SK-N-SH (cell line): ENCODE measurements around the gene SLC26A8. TPM values are rescaled to one million over a fixed set of nuclear protein-coding genes. Genes with fewer than 3 reads are reported as not detected.
"Not testable (repeated sequence)": the region's sequence is repeated elsewhere in the genome, so short reads cannot be mapped to it uniquely, and the experiment has no call there.

Experiments
- CTCF ChIA-PET: fragments of 300-600, 350-600 bp; formaldehyde crosslinking; extraction: SDS; loops from one replicate; lab custom pipeline; 2021; lab: Yijun Ruan, JAX
- POLR2A ChIA-PET: fragments of 350-600 bp; sonication (Branson Sonifier 250); formaldehyde crosslinking; extraction: SDS; loops from one replicate; lab custom pipeline; 2020; ENCODE audit warnings: antibody characterized with exemption, inconsistent platforms; lab: Yijun Ruan, JAX
- DNase-seq: peaks from one replicate; pipeline ENCODE4 v3.0.0; 2012
- H2AFZ ChIP-seq: fragments of 200-600 bp; sonication (generic); 2 replicates; pipeline ENCODE4 v1.8.1; 2016; ENCODE audit warnings: antibody characterized with exemption, mild to moderate bottlenecking, low read depth
- H3F3A ChIP-seq: fragments of 200-600 bp; sonication (generic); replicated peaks from 2 replicates; pipeline ENCODE3; 2016; ENCODE audit warnings: antibody characterized with exemption, mild to moderate bottlenecking; ENCODE audit not compliant: insufficient read depth
- H3K27ac ChIP-seq, 2 experiments: fragments of 200-500 bp in 1 of 2; fragments of 200-600 bp in 1 of 2; sonication (Bioruptor generic) in 1 of 2; sonication (generic), shearing (Covaris generic) in 1 of 2; 2 replicates each; pipeline versions ENCODE4 v1.5.1 to v1.6.1; 2014 to 2016; ENCODE audit warnings: low read depth in 2 of 2, inconsistent platforms in 1 of 2, low read length in 1 of 2, mild to moderate bottlenecking in 1 of 2, mixed read lengths in 1 of 2
- H3K27me3 ChIP-seq: fragments of 200-600 bp; sonication (generic), shearing (Covaris generic); 2 replicates; pipeline ENCODE4 v1.6.1; 2016; ENCODE audit warnings: mixed run types; ENCODE audit not compliant: insufficient read depth
- H3K36me3 ChIP-seq, 2 experiments: fragments of 200-500 bp in 1 of 2; fragments of 200-600 bp in 1 of 2; sonication (Bioruptor generic) in 1 of 2; sonication (generic) in 1 of 2; replicated peaks in 1 of 2; 2 replicates each; pipeline versions ENCODE3 to v1.5.1; 2014 to 2016; ENCODE audit warnings: low read length in 1 of 2, mild to moderate bottlenecking in 1 of 2; ENCODE audit not compliant: insufficient read depth in 2 of 2, control insufficient read depth in 1 of 2
- H3K4me1 ChIP-seq, 2 experiments: fragments of 200-500 bp in 1 of 2; fragments of 200-600 bp in 1 of 2; sonication (Bioruptor generic) in 1 of 2; sonication (generic), shearing (Covaris generic) in 1 of 2; 2 replicates each; pipeline versions ENCODE4 v1.5.1 to v1.6.1; 2014 to 2016; ENCODE audit warnings: low read depth in 1 of 2, low read length in 1 of 2, mixed run types in 1 of 2; ENCODE audit not compliant: insufficient read depth in 2 of 2, control insufficient read depth in 1 of 2
- H3K4me2 ChIP-seq: fragments of 200-600 bp; sonication (generic), shearing (Covaris generic); 2 replicates; pipeline ENCODE4 v1.6.1; 2017; ENCODE audit warnings: mixed run types
- H3K4me3 ChIP-seq, 2 experiments: fragments of 200-500 bp in 1 of 2; fragments of 200-600 bp in 1 of 2; sonication (Bioruptor generic) in 1 of 2; sonication (generic), shearing (Covaris generic) in 1 of 2; 2 replicates each; pipeline versions ENCODE4 v1.5.1 to v1.8.1; 2014 to 2016; ENCODE audit warnings: low read depth in 2 of 2, inconsistent platforms in 1 of 2, low read length in 1 of 2, mild to moderate bottlenecking in 1 of 2, mixed read lengths in 1 of 2, moderate library complexity in 1 of 2
- H3K79me2 ChIP-seq: fragments of 200-600 bp; sonication (generic); 2 replicates; pipeline ENCODE4 v1.8.1; 2017; ENCODE audit warnings: mild to moderate bottlenecking; ENCODE audit not compliant: insufficient read depth
- H3K9ac ChIP-seq: fragments of 200-600 bp; sonication (generic); 2 replicates; pipeline ENCODE4 v1.6.1; 2017; ENCODE audit warnings: mixed run types
- H3K9me2 ChIP-seq: fragments of 200-600 bp; sonication (generic); 2 replicates; pipeline ENCODE4 v1.6.1; 2017; ENCODE audit warnings: mixed run types
- H3K9me3 ChIP-seq: fragments of 200-600 bp; sonication (generic); 2 replicates; pipeline ENCODE4 v1.6.1; 2017; ENCODE audit warnings: mixed run types, mild to moderate bottlenecking, moderate library complexity
- H4K20me1 ChIP-seq: fragments of 200-600 bp; sonication (generic); 2 replicates; pipeline ENCODE4 v1.6.1; 2017; ENCODE audit warnings: mild to moderate bottlenecking, mixed run types; ENCODE audit not compliant: insufficient read depth
- CTCF ChIP-seq: fragments of 200-600 bp; sonication (generic); IDR thresholded peaks from 2 replicates; pipeline ENCODE4 v1.6.1; 2017; ENCODE audit warnings: antibody characterized with exemption, mild to moderate bottlenecking, moderate library complexity
- ELF1 ChIP-seq: IDR thresholded peaks from 2 replicates; pipeline ENCODE4 v1.4.0; 2012
- GABPA ChIP-seq: IDR thresholded peaks from 2 replicates; pipeline ENCODE4 v1.4.0; 2012; ENCODE audit warnings: low read depth, mild to moderate bottlenecking
- GATA2 ChIP-seq: sonication (generic); formaldehyde crosslinking; IDR thresholded peaks from 2 replicates; pipeline ENCODE4 v1.5.0; 2020; ENCODE audit warnings: mild to moderate bottlenecking, missing genetic modification reagents
- JUND ChIP-seq: IDR thresholded peaks from 2 replicates; pipeline ENCODE4 v1.4.0; 2012
- NFIC ChIP-seq: IDR thresholded peaks from 2 replicates; pipeline ENCODE4 v1.4.0; 2012; ENCODE audit warnings: borderline replicate concordance
- POLR2AphosphoS5 ChIP-seq: IDR thresholded peaks from 2 replicates; pipeline ENCODE4 v1.6.1; 2012; ENCODE audit warnings: low read depth, low read length
- SIN3A ChIP-seq: IDR thresholded peaks from 2 replicates; pipeline ENCODE4 v1.6.1; 2012; ENCODE audit warnings: low read depth, mild to moderate bottlenecking, low read length, moderate library complexity, borderline replicate concordance
- SMC3 ChIP-seq: IDR thresholded peaks from 2 replicates; pipeline ENCODE4 v1.6.1; 2012; ENCODE audit warnings: low read depth, low read length, improper control_type of control experiment
- TEAD4 ChIP-seq: IDR thresholded peaks from 2 replicates; pipeline ENCODE4 v1.4.0; 2012; ENCODE audit warnings: mild to moderate bottlenecking, borderline replicate concordance; ENCODE audit not compliant: insufficient read depth
- WGBS: methylation state at CpG from one replicate; pipeline ENCODE4 v1.1.6; 2017; ENCODE audit warnings: low lambda C conversion rate; 5-methylcytosine and 5-hydroxymethylcytosine counted together
- polyA plus RNA-seq, 3 experiments: library from polyadenylated mRNA; depleted of rRNA; stranded (reverse); fragments of >200 nt; gene quantifications; 2 replicates each; pipeline ENCODE4 v1.2.3, GENCODE V29; 2012
- TF ChIP-seq, protein P1 (sequence below): fragments of 150-350 bp; IDR thresholded peaks from 2 replicates; pipeline ENCODE4 v1.6.1; 2017; ENCODE audit warnings: antibody characterized with exemption, low read length, low read depth, borderline replicate concordance
- TF ChIP-seq, protein P2 (sequence below): IDR thresholded peaks from 2 replicates; pipeline ENCODE4 v1.6.1; 2012; ENCODE audit warnings: mild to moderate bottlenecking, low read depth, low read length, moderate library complexity
- TF ChIP-seq, protein P3 (sequence below): IDR thresholded peaks from 2 replicates; pipeline ENCODE4 v1.4.0; 2012; ENCODE audit warnings: low read depth

Gene SLC26A8
- polyA plus RNA-seq, 1 of the 3 experiments (the other 2 are of a cell fraction): not detected

DNA sequence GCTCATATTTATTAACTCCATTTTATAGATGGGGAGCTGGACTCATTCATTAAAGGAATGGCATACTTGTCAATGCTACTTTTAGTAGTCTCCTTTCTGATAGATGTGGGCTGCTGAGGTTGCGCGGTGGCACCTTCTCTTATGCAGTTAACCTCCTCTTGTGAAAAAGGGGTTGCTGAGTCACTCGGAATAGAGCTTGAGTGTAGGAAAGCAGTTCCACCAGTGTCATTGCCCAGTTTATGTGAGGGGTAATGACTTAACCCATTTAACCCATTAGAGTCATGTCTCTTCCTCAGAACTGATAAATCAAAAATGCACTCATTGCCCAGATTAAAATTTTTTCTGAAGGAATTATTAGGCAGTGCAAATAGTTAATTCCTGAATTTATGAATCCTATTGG, 9.5 kb upstream of the SLC26A8 start:
- 93% methylated on average over 3 of the region's 3 CpGs for WGBS
- TF ChIP-seq TEAD4 (no peak), NFIC (no peak)
- H3K9me2 ChIP-seq: no peaks in the 10 kb centered on the region
- peaks cover 6% of the 10 kb centered on the region for H3F3A ChIP-seq
- peaks cover 66% of the 10 kb centered on the region for H4K20me1 ChIP-seq
- DNase-seq: no peak
- H3K9me3 ChIP-seq: no peaks in the 10 kb centered on the region
- H3K4me1 ChIP-seq: no peaks in the 10 kb centered on the region; a peak in 3 of 4 replicates
- H3K4me3 ChIP-seq: no peak overlapping the region
- no peaks in the 10 kb centered on the region for H3K36me3 ChIP-seq
- CTCF ChIA-PET: interaction anchor here (1.1 to 2.5 kb wide), 4 partner anchors 35 to 65 kb away, joined by 3 to 23 read pairs (median 5); no protein-coding TSS in a partner anchor
- H2AFZ ChIP-seq: no peak overlapping the region
- no peaks in the 10 kb centered on the region for H3K27me3 ChIP-seq
- POLR2A ChIA-PET: no interaction called here
- peaks cover 100% of the 10 kb centered on the region for H3K79me2 ChIP-seq
- no peak overlapping the region for H3K4me2 ChIP-seq
- H3K9ac ChIP-seq: no peak overlapping the region
- H3K27ac ChIP-seq: no peak overlapping the region

- H3K9me3 ChIP-seq, H3K36me3 ChIP-seq, H3K4me1 ChIP-seq, DNase-seq, H3K9me2 ChIP-seq, H3F3A ChIP-seq, H3K27me3 ChIP-seq, H3K4me2 ChIP-seq, POLR2A ChIA-PET, H3K9ac ChIP-seq, H2AFZ ChIP-seq, H3K4me3 ChIP-seq, H3K27ac ChIP-seq: not testable (repeated sequence)
- H3K79me2 ChIP-seq: peaks cover 100% of the 10 kb centered on the region
- CTCF ChIA-PET: interaction anchor here (1.1 to 2.5 kb wide), 4 partner anchors 36 to 66 kb away, joined by 3 to 23 read pairs (median 5); no protein-coding TSS in a partner anchor
- peaks cover 60% of the 10 kb centered on the region for H4K20me1 ChIP-seq
- 97% methylated on average over 10 of the region's 10 CpGs for WGBS
Observed at GRCh38 chr6:36033144-36033543, 8.7 kb upstream of the SLC26A8 start.

GRCh38 chr6:36032261-36032660, 7.8 kb upstream of the SLC26A8 start:
- no peak for DNase-seq
- no peaks in the 10 kb centered on the region for H3K36me3 ChIP-seq
- POLR2A ChIA-PET: no interaction called here
- H4K20me1 ChIP-seq: peaks cover 51% of the 10 kb centered on the region
- H3K27me3 ChIP-seq: no peaks in the 10 kb centered on the region
- TF ChIP-seq ELF1: no peak
- no peak for TF ChIP-seq SIN3A
- TF ChIP-seq JUND: no peak
- TF ChIP-seq, protein P1, sequence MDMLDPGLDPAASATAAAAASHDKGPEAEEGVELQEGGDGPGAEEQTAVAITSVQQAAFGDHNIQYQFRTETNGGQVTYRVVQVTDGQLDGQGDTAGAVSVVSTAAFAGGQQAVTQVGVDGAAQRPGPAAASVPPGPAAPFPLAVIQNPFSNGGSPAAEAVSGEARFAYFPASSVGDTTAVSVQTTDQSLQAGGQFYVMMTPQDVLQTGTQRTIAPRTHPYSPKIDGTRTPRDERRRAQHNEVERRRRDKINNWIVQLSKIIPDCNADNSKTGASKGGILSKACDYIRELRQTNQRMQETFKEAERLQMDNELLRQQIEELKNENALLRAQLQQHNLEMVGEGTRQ: no peak
- TF ChIP-seq GABPA: no peak
- no peak for TF ChIP-seq SMC3
- TF ChIP-seq GATA2 (CRISPR knock-in tag): no peak
- TF ChIP-seq CTCF: no peak
- no peak for TF ChIP-seq NFIC
- TF ChIP-seq, protein P2, sequence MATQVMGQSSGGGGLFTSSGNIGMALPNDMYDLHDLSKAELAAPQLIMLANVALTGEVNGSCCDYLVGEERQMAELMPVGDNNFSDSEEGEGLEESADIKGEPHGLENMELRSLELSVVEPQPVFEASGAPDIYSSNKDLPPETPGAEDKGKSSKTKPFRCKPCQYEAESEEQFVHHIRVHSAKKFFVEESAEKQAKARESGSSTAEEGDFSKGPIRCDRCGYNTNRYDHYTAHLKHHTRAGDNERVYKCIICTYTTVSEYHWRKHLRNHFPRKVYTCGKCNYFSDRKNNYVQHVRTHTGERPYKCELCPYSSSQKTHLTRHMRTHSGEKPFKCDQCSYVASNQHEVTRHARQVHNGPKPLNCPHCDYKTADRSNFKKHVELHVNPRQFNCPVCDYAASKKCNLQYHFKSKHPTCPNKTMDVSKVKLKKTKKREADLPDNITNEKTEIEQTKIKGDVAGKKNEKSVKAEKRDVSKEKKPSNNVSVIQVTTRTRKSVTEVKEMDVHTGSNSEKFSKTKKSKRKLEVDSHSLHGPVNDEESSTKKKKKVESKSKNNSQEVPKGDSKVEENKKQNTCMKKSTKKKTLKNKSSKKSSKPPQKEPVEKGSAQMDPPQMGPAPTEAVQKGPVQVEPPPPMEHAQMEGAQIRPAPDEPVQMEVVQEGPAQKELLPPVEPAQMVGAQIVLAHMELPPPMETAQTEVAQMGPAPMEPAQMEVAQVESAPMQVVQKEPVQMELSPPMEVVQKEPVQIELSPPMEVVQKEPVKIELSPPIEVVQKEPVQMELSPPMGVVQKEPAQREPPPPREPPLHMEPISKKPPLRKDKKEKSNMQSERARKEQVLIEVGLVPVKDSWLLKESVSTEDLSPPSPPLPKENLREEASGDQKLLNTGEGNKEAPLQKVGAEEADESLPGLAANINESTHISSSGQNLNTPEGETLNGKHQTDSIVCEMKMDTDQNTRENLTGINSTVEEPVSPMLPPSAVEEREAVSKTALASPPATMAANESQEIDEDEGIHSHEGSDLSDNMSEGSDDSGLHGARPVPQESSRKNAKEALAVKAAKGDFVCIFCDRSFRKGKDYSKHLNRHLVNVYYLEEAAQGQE: no peak
- no peak for TF ChIP-seq POLR2AphosphoS5
- TF ChIP-seq, protein P3, sequence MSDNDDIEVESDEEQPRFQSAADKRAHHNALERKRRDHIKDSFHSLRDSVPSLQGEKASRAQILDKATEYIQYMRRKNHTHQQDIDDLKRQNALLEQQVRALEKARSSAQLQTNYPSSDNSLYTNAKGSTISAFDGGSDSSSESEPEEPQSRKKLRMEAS: no peak
- H3K4me2 ChIP-seq: no peak overlapping the region
- H3K9me2 ChIP-seq: no peaks in the 10 kb centered on the region
- no peak overlapping the region for H3K4me3 ChIP-seq
- no peaks in the 10 kb centered on the region for H3K9me3 ChIP-seq
- H2AFZ ChIP-seq: no peak overlapping the region
- H3K27ac ChIP-seq: no peak overlapping the region
- CTCF ChIA-PET: interaction anchor here (2.5 kb wide), 1 partner anchor 63 kb away, joined by 23 read pairs; no protein-coding TSS in a partner anchor
- peaks cover 8% of the 10 kb centered on the region for H3F3A ChIP-seq
- peaks cover 96% of the 10 kb centered on the region for H3K79me2 ChIP-seq
- H3K9ac ChIP-seq: no peak overlapping the region
- H3K4me1 ChIP-seq: no peaks in the 10 kb centered on the region; a peak in 3 of 4 replicates
- WGBS: 93% methylated on average over 1 of the region's 1 CpG
